ENCODE measurements around the gene DNAI1.
"Not testable (repeated sequence)": the region's sequence is repeated elsewhere in the genome, so short reads cannot be mapped to it uniquely, and the experiment has no call there.

Gene DNAI1

DNA sequence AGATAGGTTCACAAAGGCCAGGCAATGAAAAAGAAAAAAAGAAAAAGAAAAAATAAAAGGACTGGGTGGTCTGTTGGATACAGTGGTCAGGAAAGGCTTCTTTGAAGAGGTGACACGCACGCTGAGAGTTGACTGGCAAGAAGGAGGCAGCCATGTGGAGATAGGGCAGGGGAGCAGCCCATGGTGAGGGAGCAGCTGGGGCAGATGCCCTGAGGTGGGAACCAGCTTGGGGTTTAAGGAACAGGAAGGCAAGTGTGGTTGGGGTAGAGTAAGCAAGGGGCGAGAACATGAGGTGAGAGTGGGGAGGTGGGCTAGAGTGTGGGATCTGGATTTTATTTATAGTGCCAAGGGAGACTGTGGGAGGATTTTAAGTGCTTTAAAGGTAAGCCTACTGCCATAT lies 57.4 kb downstream of the DNAI1 start:
- no peak for DNase-seq

DNA sequence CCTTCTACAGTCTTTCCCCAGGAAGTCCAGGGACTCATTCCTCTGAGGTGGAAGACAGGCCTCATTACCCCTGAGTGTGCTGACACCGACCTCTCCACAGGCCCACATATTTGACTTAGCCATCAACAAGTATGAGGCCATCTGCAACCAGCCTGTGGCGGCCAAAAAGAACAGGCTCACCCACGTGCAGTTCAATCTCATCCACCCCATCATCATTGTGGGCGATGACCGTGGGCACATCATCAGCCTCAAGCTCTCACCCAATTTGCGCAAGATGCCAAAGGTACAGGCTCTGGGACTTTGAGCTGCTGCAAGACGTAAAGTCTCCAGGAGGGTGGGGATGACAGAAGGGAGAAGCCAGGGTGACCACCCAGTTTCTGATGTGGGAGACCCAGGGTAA lies 58.6 kb downstream of the DNAI1 start:
- DNase-seq = no peak

DNA sequence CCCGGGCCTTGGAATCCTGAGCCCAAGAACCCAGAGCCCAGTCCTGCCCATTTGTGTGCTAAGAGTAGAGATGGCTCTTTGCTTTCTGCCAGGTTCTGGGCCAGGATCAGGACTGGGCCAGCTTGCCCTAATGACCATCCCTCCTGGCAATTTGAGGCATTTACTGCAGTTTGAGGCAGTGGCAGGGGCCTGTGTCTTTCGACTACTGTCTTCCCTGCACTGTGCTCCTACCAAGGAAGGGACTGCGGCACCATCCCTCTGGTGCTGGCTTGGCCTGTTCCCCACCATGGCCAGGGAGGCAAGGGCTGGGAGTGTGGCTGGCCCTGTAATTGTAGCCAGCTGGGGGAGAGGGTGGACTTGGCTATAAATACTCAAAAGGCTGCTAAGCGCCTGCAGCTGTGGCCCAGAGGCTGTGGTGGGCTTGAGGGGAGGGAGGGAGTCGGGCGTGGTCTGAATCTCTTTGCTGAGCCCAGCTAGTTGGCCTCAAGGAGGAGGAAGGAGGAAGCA lies 59.6 kb downstream of the DNAI1 start:
- no peak for DNase-seq

DNA sequence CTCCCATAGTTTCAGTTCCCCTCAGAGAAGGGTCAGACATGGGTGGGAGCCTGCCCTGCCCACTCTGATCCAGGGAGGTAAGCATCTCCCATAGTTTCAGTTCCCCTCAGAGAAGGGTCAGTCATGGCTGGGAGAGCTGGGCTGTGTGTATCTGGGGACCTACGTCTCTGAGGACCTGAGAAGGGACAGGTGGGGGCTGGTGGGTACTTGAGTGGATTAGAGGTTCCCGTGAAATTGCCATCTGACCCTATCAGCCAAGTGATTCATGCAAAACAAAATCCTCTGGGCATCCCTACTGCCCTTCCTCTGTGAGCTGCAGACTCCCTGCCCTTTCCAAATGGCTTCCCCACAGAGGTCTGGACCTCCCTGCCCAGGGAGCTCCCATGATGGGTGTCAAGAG lies 60.3 kb downstream of the DNAI1 start:
- no peak for DNase-seq

DNA sequence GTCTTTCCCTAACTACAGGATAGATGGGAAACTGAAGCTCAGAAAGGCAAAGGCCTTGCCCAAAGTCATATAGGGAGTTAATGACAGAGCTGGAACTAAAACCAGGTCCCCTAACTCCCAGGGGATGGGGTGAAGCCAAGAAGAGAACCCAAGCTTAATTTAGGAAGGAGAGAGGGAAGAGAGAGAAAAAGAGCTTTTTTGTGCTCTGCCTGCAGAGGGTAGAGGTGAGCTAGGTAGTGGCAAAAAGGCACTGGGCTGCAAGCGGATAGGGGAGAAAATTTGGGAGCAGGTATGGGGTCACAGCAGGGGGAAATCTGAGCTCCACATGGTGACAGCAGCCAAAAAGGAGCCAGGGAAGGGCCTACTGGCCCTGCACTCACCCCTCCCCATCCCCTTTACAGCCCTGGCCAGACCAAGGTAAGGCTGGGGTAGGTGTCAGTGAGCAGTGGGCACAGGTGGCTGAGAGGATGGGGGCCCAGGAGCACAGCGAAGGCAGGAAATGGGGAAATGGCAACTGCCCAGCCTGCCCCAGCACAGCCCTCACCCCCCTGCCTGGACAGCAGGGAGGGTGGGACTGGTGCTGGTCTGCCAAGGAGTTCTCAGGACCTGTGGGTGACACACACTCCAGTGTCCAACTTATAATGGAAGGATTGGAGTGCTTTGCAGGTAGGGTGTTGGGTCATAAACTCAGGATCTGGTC lies 60.9 kb downstream of the DNAI1 start:
- DNase-seq = no peak

DNA sequence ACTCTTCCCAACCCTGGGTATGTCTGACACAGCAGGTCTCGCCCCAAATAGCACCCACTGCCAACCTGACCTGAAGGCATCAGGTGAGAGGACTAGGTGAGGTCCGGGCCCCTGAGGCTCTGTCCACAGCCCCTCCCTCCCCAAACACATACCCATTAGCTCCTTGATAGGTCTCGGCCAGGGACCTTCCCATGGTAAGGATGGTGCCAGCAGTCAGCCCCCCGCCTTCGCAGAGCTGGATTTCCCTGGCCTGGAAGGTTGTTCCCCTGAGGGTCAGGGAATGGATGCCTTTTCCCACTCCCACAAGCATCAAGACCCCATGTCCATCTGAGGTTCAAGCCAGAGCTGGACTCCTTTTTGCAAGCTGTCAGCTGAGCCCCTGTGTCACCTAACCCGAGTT lies 61.5 kb downstream of the DNAI1 start:
- no peak for DNase-seq

DNA sequence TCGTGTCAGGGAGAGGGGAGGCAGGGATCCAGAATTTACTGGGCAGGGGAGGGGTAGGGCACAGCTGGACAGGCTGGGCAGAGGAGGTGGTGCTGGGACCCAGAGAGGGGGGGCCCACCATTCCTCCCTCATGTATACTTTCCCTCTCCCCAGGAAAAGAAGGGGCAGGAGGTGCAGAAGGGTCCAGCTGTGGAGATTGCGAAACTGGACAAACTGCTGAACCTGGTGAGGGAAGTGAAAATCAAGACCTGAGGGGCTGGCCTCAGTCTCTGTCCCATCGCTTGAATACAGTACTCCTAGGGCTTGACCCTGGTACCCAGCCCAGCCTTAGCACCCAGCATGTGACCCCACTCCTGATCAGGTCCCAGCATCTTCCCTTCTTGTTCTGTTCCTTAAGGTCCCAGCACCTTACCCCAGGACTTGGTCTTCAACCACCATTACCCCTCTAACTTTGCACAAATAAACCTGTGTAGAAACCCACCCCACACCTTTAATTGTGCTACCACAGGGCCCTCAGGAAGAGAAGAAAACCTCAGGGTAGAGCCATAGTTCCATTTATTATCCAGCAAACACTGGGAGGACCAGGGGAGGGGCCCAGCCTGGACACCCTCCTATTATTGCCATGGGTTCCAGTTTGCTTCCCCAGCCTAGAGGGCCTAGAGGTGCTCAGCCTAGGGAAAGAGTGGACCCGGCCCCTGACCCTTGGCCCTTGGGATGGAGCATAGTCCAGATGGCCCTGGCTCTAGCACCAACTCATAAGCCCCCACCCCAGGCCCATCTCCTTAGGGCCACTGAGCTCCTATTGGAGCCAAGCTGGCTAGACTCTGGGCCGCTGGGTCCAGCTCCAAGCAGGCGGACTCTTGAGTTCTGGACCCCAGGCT lies 62.1 kb downstream of the DNAI1 start:
- no peak for DNase-seq

DNA sequence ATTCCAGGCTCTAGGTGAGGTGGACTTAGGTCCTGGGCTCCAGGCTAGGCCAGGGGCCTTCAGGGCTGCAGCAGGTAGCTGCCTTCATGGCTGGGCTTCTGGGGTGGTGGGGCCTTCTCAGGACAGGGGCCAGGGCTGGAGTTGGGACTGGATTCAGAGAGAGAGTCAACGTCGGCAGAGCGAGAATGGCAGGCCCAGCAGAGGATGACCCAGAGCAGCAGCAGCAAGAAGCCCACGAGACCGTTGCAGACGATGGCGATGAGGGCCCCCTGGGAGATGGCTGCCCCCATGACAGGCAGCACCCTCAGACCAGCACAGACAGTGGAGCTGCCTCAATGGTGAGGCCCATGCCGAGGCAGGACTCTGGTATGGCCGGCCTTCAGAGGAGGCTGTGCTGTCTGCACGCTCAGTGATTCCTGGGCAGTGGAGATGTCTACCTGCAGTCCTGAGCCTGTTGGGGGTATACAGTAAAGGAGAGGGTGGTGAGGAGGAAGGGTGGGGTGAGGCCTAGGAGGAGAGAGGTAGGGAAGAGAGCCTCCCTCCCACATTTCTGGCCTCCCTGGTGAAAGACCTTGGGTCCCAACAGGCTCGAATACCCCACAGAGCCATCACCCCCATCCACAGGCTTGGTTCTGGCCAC lies 62.9 kb downstream of the DNAI1 start:
- DNase-seq = no peak

DNA sequence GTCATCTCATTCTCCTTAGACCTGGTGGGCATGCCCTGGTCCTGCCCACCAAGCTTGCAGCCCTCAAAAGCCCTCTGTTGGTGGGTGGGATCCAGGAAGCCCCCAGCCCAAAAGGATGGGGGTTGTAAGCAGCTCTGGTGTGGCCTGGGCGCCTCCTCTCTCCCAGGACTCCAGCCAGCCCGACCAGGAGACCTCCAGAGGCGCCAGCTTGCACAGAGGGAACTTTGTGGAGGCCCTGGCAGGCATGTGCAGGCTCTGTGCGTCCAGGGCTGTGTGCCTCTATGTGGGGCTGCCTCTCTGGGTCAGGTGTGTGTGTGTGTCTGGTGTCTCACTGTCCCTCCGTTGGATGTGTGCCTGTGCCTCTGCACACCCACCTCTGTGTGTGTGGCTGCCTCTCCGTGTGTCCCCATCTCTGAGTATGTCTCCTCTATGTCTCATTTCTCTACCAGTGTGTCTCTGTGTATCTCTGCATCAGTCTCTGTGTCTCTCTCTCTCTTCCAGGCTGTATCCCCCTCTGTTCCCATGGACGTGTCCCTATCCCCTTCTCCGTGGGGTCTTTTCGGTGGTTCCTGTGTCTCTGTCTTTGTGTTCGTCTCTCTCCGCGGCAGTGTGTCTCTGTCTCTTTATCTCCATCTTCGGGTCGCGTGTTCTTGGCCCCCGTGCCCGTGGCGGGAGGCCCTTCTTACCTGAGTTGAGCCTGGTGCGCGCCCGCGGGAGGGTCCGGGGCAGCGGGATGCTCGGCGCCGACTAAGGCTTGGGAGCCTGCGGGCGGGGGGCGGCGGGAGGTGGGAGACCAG lies 63.7 kb downstream of the DNAI1 start:
- no peak for DNase-seq

DNA sequence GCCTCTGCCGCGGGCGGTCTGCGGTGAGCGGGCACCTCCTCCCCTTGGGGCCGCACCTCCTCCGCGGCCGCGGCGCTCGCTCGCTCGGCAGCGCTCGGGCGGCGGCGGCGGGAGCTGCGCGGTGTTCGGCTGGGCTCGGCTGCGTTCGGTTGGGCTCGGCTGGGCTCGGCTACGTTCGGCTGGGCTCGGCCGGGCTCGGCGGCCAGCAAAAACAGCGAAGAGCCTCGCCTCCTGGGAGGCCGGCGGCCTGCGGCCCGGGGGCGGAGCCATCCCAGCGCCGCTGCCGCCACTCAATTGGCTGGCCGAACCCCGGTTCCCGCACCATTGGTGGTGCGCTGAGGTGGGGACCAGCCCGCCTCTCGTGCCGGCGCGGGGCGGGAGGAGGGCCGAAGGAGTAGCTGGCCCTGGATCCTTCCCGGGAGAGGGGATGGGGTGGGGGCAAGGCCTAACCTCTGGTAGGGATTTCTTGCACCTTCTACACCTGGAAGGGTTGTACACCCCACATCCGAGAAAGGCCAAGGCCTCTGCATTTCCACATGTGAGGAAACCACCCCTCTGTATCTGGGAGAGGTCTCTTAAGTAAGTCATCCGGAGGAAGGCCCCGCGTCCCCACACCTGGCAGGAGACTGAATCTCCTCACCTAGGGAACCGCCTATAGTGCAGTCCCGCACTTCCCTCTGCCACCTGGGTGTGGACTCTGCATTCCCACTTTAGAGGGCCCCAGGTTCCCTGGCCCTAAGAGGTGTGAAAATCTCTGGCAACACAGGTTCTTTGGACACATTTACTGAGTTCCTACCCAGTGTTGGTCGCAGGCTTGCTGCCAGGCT lies 64.6 kb downstream of the DNAI1 start, which contains the start of gene ENHO:
TSS of gene ENHO (minus strand) at position 20 of the 827 bp plus-strand sequence. CDS start 1,295 bp downstream, outside the sequence.
- DNase-seq = peak; percentile 79

DNA sequence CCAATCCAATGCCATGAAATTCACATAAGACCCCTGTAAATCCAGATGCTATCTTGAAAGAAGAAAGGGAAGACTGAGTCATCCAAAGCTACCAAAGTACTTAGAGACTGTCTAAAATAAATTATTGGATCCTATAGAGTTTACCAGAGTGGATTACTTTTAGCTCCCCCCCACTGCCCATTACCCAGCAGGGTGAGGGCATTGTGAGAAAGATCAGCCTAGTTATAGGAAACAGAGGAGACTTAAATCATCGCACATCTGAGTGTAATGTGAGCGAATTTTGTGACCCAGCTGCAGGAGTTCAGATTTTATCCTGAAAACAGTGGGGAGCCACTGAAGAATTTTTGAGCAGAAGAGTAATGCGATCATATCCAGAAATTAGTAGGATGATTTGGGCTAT lies 65.7 kb downstream of the DNAI1 start:
- DNase-seq = no peak

DNA sequence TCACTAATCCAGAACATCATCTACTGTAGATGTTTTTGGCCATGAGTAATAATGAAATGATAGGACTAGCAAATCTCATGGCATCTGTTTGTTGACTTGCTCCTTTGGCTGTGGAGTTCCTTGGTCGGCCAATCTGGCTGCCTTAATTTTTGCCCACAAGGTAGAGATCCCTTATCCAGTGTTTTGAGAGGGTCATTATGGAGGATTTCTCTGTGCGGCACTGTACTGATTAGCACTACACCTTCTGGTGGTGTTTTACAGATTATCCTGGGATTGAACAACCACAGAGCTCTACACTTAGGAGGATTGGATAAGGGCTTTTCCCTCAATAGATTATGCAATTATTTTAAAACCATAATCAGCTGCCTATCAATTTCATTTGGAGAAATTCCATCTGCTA lies 67.4 kb downstream of the DNAI1 start:
- DNase-seq = no peak

DNA sequence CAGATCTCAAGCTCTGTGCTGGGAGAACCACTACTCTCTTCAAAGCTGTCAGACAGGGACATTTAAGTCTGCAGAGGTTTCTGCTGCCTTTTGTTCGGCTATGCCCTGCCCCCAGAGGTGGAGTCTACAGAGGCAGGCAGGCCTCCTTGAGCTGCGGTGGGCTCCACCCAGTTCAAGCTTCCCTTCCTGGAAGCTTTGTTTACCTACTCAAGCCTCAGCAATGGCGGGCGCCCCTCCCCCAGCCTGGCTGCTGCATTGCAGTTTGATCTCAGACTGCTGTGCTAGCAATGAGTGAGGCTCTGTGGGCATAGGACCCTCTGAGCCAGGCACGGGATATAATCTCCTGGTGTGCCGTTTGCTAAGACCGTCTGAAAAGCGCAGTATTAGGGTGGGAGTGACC lies 73.4 kb downstream of the DNAI1 start:
- not testable (repeated sequence) for DNase-seq

DNA sequence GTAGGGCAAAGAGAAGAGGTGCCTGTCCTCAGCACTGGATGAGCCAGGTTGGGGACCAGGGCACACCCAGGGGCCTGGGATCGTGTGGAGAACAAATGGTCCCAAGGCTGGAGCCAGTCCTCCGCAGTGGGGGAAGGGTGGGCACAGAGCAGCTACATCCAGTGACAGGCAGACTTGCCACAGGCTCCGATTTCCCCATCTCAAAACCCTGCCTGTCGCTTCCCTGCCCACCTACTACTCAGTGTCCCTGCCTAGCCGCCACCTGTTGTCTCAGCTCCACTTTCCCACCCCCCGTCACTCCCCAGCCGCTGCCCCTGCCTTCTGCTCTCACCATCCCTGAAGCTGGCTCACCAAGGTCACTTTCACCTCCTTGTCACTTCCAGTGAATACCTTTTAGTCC lies 78.1 kb downstream of the DNAI1 start:
- DNase-seq = no peak

DNA sequence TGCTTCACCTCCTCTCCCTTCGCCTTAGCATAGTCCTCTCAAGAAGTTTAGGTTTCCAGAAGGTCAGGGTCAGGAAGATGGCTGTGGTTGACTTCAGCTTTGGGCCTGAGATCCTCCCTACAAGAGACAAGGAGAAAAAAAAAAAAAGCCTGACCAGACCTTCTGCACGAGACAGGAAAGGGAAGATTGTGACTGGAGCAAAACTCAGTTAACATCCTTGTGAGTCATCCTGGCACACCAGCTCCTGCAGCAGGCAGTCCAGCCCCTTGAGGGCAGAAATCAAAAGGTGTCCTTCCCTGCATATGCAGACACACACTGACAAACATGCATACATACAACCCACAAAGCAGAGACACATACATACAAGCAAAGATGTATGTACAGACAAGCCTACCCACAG lies 82.2 kb downstream of the DNAI1 start:
- no peak for DNase-seq

DNA sequence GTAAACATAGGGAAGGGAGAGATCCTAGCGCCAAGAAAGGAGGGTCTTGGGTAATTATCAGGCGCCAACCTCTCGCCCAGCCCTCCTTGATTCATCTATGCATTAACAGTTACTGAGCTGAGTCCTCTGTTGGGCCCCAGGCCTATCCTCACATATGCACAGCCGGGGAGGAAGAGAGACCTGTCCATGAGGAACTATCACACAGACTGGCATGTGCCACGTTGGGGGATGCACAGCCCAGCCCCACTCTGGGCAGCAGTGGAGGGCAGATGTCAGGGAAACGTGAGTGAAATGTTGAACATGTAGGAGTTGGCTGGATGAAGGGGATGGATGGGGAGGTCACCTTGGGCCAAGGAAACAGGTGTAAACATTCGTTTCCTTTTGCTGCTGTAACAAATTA lies 82.9 kb downstream of the DNAI1 start:
- DNase-seq = no peak

DNA sequence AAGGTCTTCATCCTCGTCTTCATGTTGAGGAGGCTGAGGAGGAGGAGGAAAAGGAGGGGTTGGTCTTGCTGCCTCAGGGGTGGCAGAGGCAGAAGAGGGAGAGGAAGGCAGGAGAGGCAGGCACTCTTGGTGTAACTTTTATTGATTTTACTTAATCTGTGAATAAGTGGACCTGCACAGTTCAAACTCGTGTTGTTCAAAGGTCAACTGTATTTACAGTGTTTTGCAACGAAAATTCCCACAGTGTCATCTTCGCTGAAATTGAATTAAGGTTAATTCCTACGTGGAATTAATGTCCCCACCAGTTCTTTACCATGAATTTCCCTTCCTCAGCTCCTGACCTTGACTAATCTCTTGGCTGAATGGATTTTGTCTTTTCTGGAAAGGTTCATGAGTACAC lies 85.4 kb downstream of the DNAI1 start:
- DNase-seq = no peak

DNA sequence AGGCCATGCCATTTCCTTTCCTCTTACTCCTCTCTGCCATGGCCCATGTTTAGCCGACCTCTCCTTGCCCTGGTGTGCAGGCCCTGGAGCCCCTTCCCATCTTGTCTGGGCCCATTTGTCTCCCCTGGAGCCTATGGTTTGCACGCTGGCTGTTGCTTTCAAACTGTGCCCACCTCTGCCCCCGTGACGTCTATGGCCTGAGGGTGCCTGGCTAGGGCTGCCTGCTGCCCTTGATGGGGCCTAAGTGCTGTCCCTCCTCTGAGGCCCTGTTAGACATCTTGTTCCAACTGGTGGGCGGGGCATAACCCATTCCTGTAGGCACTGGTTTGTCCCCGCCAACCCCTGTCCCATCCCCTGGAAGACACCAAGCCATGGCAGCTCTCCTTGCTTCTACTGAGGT lies 86.9 kb downstream of the DNAI1 start:
- DNase-seq = no peak

DNA sequence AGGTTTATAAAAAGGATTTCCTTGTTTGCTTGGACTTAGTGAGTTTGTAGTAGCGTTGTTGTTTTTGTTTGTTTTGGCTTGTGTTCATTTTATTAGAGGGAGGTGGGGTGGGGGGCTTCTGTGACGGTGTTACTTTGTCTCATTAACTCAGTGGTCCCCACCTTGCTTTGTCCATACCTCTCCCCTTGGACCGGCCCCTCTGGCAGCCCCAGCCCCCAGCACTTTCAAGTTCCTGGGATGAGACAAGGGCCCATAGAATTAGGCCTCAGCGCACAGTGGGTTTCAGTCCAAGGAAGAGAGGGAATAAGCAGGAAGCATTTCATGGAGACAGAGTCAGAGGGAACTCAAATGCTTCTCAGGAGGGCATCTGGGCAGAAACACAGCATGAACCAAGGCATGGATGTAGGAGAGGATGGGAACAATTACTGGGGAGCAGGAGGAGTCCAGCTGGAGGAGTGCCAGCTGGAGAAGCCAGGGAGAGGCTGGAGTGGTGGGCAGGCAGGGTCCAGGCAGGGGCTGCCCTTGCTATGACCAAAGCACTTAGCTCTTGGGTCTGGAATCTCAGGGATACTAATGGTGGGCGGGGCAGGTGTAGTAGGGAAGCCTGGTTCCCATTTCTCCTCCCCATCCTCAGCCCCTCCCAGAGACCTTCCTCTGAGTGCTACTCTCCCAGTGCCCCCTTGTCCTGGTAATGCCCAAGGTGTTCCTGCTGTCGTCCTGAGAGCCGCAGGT lies 87.7 kb downstream of the DNAI1 start:
- no peak for DNase-seq

DNA sequence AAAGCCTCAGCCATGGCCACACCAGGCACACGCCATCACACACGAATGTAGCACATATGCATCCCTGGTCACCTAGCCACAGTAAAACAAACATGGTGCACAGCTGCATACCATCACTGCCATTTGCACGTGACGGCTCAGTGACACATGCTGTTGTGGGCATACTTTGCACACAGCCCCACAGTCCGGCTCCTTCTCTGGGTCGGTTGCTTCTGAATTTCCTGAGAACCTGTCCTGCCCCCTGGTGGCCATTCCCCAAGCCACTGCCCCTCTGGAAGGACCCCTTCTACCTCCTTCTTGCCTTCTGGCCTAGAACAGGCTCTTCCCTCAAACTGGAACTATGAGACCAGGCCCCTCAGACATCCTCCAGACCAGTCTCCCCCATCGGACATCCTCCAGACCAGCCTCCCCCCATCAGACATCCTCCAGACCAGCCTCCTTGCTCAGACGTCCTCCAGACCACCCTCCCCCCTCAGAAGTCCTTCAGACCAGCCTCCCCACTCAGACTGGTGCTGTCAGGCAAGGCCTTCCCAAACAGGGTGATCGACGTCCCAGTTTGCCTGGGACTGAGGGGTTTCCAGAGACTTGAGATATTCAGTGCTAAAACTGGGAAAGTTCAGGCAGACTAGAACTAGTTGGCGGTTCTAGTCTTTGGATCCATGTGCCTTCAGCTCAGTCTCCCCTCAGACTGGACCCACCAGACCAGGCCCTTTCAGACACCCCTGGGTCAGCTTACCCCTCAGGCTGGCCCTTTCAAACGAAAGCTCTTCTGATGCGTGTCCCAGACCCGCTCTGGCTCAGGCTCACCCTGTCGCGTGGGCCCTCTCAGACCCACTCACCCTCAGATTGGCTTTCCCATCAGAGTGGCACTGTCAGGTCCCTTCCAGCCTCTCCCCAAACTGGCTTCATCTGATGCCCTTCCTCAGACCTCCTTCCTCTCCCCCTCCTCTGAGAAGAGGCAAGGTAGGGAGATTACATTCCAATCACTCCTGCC lies 88.5 kb downstream of the DNAI1 start:
- DNase-seq = no peak

Measured in T1000 (cell line).